Stimulated activated naive B cell treated with anti-CD40 and anti-IgM and Interleukin-4, amounts not matched to agents 10 μg/mL and 1 μg/mL and 100 μg/mL, for 72 hours (primary cell): ENCODE measurements around the gene MRRF.

Experiments used
- ATAC-seq, 2 donors: fragments of 150-1000 bp; cut with Tn5 transposase; replicated peaks; 2 replicates each; pipeline ENCODE4 v1.10.0; 2021; ENCODE audit warnings: moderate library complexity in 1 of 2
- DNase-seq: peaks from one replicate; pipeline ENCODE4 v3.0.0; 2021
- H3K27ac Mint-ChIP-seq: one replicate; pipeline ENCODE4 v1.8.0; 2022; ENCODE audit warnings: mild to moderate bottlenecking, mixed read lengths
- H3K27me3 Mint-ChIP-seq, 2 donors: one replicate each; pipeline ENCODE4 v1.8.0; 2022; ENCODE audit warnings: mixed read lengths in 2 of 2
- H3K36me3 Mint-ChIP-seq, 2 donors: one replicate each; pipeline ENCODE4 v1.8.0; 2022; ENCODE audit warnings: mixed read lengths in 2 of 2, mild to moderate bottlenecking in 1 of 2
- H3K4me1 Mint-ChIP-seq, 2 donors: one replicate each; pipeline ENCODE4 v1.8.0; 2022; ENCODE audit warnings: mixed read lengths in 2 of 2, mild to moderate bottlenecking in 1 of 2
- H3K4me3 Mint-ChIP-seq, 2 donors: one replicate each; pipeline ENCODE4 v1.8.0; 2022; ENCODE audit warnings: mild to moderate bottlenecking in 2 of 2, mixed read lengths in 2 of 2, moderate library complexity in 1 of 2
- H3K9me3 Mint-ChIP-seq, 2 donors: one replicate each; pipeline ENCODE4 v1.8.0; 2022; ENCODE audit warnings: mixed read lengths in 2 of 2, mild to moderate bottlenecking in 1 of 2

Gene MRRF

GRCh38 chr9:122246666-122247065 is 18.0 kb upstream of the MRRF start:
- no peak for DNase-seq
- Mint-ChIP-seq H3K4me1 (no peaks in the 10 kb centered on the region), H3K27ac (no peak overlapping the region), H3K4me3 (no peak overlapping the region), H3K27me3 (no peaks in the 10 kb centered on the region), H3K9me3 (no peaks in the 10 kb centered on the region), H3K36me3 (peaks cover 28 to 53% of the 10 kb centered on the region in 2 donors)
- ATAC-seq: no peak

GRCh38 chr9:122248448-122248865 is 16.2 kb upstream of the MRRF start:
- no peaks in the 10 kb centered on the region for H3K4me1 Mint-ChIP-seq
- no peak for ATAC-seq
- peaks cover 28 to 55% of the 10 kb centered on the region in 2 donors for H3K36me3 Mint-ChIP-seq
- DNase-seq: no peak
- H3K9me3 Mint-ChIP-seq: no peaks in the 10 kb centered on the region
- no peak overlapping the region for H3K4me3 Mint-ChIP-seq
- no peak overlapping the region for H3K27ac Mint-ChIP-seq
- H3K27me3 Mint-ChIP-seq: no peaks in the 10 kb centered on the region

DNA sequence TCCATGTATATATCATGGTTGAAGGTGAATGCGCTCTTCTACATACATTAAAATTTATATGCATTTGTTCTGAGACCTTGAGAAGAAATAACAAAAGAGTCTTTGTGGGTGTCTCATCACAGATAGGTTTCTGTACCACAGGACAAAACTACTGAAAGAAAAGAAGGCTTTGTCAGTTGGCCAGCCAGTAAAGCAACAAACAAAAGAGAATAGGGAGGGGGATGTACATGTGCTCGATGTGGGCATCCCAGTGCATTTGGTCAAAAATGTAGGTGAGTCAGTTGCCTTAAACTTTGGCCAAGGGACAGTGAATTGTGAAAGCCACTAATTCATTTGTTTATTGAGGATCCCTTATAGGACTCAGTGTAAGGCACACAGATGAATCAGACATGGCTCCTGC is 13.3 kb upstream of the MRRF start:
- no peak overlapping the region for H3K27ac Mint-ChIP-seq
- no peak for ATAC-seq
- H3K36me3 Mint-ChIP-seq: peaks cover 17 to 50% of the 10 kb centered on the region in 2 donors
- H3K9me3 Mint-ChIP-seq: no peaks in the 10 kb centered on the region
- H3K4me1 Mint-ChIP-seq: peaks cover 0 to 3% of the 10 kb centered on the region in 2 donors
- no peak for DNase-seq
- H3K27me3 Mint-ChIP-seq: no peaks in the 10 kb centered on the region
- no peak overlapping the region for H3K4me3 Mint-ChIP-seq

DNA sequence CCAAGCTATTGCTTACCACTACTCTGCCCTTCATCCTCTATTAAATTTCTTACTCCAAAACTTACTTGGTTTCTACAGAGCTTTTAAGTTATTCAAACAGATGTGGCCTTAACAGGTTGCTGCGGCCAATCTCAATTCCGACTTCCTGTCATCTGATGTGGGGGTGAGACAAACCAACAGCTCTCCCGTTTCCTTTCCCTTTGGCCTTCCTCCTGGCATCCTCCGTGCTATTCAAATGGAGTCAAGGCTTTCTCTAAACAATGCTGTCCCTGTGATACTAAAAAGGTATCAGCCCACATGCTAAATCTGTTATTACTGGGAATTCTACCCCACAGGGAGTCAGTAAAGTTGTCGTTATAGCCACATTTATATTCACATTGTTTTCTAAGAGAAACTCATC is 11.9 kb upstream of the MRRF start:
- no peaks in the 10 kb centered on the region for H3K9me3 Mint-ChIP-seq
- no peak overlapping the region for H3K27ac Mint-ChIP-seq
- peaks cover 0 to 3% of the 10 kb centered on the region in 2 donors for H3K4me1 Mint-ChIP-seq
- ATAC-seq: no peak
- H3K27me3 Mint-ChIP-seq: no peaks in the 10 kb centered on the region
- no peak for DNase-seq
- no peak overlapping the region for H3K4me3 Mint-ChIP-seq
- H3K36me3 Mint-ChIP-seq: peaks cover 15 to 42% of the 10 kb centered on the region in 2 donors

- peaks cover 3 to 14% of the 10 kb centered on the region in 2 donors for H3K4me1 Mint-ChIP-seq
- no peaks in the 10 kb centered on the region for H3K9me3 Mint-ChIP-seq
- H3K27ac Mint-ChIP-seq: no peak overlapping the region
- ATAC-seq: no peak
- no peak for DNase-seq
- no peak overlapping the region for H3K4me3 Mint-ChIP-seq
- no peaks in the 10 kb centered on the region for H3K27me3 Mint-ChIP-seq
- H3K36me3 Mint-ChIP-seq: peaks cover 19 to 46% of the 10 kb centered on the region in 2 donors
Measured at GRCh38 chr9:122254761-122255160, 9.9 kb upstream of the MRRF start.

DNA sequence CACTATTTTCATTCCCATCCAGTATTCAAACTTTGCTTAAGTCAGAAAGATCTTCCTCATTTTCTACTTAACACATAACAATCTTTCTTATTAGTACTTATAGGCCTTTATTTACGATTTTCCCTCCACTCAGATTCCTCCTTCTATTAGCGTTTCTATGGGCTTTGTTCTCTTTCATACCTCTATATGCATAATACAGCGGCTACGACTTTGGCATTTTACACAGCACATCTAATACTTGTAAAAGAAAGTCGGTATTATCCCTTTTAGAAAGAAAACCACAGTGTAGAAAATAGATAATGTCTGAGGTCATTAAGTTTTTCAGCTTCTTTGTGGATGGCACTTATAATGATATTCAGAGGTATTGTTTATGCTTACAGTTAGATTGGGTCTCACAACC is 8.5 kb upstream of the MRRF start:
- Mint-ChIP-seq H3K36me3 (peaks cover 23 to 47% of the 10 kb centered on the region in 2 donors), H3K4me3 (no peak overlapping the region), H3K9me3 (no peaks in the 10 kb centered on the region), H3K4me1 (peaks cover 3 to 17% of the 10 kb centered on the region in 2 donors), H3K27me3 (no peaks in the 10 kb centered on the region), H3K27ac (no peak overlapping the region)
- DNase-seq (no peak), ATAC-seq (no peak)

DNA sequence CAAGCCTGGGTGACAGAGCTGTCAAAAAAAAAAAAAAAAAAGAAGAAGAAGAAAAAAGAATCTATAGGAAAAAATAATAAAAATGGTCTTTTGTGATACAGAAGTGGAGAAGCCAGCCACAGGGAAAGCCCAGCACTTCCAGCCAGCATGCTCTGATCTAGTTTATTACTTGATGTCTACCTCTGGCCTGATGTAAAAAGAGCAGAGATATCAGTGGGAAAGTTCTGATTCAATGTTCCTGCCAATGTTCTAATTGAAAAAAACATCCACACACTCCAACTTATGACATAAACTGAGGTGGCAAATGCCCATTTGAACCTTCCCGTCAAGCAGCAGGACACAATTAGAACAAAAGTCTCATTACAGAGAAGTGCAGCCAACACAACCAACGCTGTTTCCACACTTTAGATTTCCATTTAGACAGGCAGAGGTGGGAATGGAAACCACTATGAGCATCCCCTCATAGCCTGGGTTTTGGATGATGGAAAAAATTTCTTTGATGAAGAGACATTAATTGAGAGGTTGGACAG is 5.7 kb upstream of the MRRF start:
- Mint-ChIP-seq H3K4me3 (no peak overlapping the region), H3K36me3 (peaks cover 18 to 42% of the 10 kb centered on the region in 2 donors), H3K4me1 (peaks cover 19 to 43% of the 10 kb centered on the region in 2 donors), H3K27me3 (no peaks in the 10 kb centered on the region), H3K27ac (no peak overlapping the region), H3K9me3 (no peaks in the 10 kb centered on the region)
- no peak for DNase-seq
- no peak for ATAC-seq

GRCh38 chr9:122261469-122261881 is 3.2 kb upstream of the MRRF start:
- Mint-ChIP-seq H3K36me3 (peaks cover 17 to 38% of the 10 kb centered on the region in 2 donors), H3K4me1 (peaks cover 22 to 55% of the 10 kb centered on the region in 2 donors), H3K27me3 (no peaks in the 10 kb centered on the region)

DNA sequence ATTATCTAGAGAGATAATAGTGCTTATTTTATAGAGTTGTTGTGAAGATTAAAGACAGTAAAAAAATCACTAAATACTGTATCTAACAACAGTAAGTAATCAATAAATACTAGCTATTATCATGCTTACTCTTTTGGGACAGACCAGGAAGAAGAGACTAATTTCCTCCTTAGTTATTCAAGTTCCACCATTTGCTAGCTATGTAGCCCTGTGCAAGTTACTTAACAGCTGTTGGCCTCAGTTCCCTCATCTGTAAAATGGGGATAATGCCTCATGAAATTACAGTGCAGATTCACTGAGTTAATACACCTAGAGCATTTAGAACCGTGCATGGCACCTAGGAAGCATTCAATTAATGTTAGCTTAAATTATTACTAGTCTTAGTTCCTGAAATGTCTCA is 2.6 kb upstream of the MRRF start:
- Mint-ChIP-seq H3K27ac (peak overlapping the region; percentile 57), H3K4me3 (no peak overlapping the region), H3K9me3 (no peaks in the 10 kb centered on the region), H3K27me3 (no peaks in the 10 kb centered on the region), H3K4me1 (peaks cover 22 to 55% of the 10 kb centered on the region in 2 donors), H3K36me3 (peaks cover 17 to 38% of the 10 kb centered on the region in 2 donors)
- ATAC-seq (no peak), DNase-seq (no peak)

More at GRCh38 chr9:122261469-122261881, 3.2 kb upstream of the MRRF start:
- DNase-seq: no peak
- ATAC-seq: no peak
- H3K27ac Mint-ChIP-seq: no peak overlapping the region
- no peaks in the 10 kb centered on the region for H3K9me3 Mint-ChIP-seq
- H3K4me3 Mint-ChIP-seq: no peak overlapping the region

- H3K36me3 Mint-ChIP-seq: peaks cover 14 to 30% of the 10 kb centered on the region in 2 donors
- H3K27me3 Mint-ChIP-seq: no peaks in the 10 kb centered on the region
- DNase-seq (no peak), ATAC-seq (no peak)
- peaks cover 22 to 51% of the 10 kb centered on the region in 2 donors for H3K4me1 Mint-ChIP-seq
- H3K27ac Mint-ChIP-seq: peak overlapping the region; percentile 100
- H3K9me3 Mint-ChIP-seq: no peaks in the 10 kb centered on the region
- H3K4me3 Mint-ChIP-seq: peak overlapping the region; percentile 98 to 99
Measured at GRCh38 chr9:122263699-122264349, 858 bp upstream of the MRRF start.

DNA sequence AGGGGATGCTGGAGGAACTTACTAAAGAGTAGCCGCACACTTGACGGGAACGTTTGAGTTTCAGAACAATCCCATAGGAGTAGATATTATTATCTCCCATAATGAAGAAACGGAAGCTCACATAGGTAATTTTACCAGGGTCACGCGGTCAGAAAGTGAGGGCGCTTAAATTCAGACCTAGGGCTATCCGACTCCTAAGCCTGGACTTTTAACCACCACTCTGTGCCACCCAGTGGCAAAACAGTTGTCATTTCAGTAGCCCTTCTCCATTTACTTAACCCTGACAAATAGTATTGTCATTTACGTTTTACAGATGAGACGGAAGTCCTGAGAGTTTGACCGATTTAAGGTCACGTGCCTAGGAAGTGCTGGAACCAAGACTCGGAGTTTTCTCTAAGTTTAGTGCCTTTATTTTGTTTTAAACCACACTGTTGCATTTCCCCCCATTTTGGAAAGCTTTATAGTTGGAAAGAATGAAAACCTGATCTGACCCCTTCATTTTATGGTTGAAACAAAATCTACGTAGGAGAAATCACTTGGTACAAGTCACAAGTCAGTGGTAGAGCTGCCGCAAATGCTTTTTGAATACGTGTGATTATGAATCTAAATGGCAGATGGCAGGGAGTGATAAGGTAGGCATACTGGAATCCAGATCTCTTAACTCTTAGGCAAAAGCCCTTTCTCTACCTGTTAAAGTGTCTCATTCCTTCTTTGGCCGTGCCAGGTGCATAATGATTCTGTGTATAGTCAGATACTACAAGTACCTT is 650 bp downstream of the MRRF start:
- H3K4me3 Mint-ChIP-seq: peak overlapping the region; percentile 98 to 99
- DNase-seq (peak; percentile 31), ATAC-seq (peak; percentile 73 to 77)
- H3K27me3 Mint-ChIP-seq: no peaks in the 10 kb centered on the region
- peak overlapping the region; percentile 100 for H3K27ac Mint-ChIP-seq
- H3K4me1 Mint-ChIP-seq: peaks cover 22 to 41% of the 10 kb centered on the region in 2 donors
- peaks cover 11 to 26% of the 10 kb centered on the region in 2 donors for H3K36me3 Mint-ChIP-seq
- no peaks in the 10 kb centered on the region for H3K9me3 Mint-ChIP-seq

- H3K4me1 Mint-ChIP-seq: peaks cover 11 to 29% of the 10 kb centered on the region in 2 donors
- no peaks in the 10 kb centered on the region for H3K27me3 Mint-ChIP-seq
- DNase-seq (no peak), ATAC-seq (no peak)
- peak overlapping the region; percentile 20 for H3K27ac Mint-ChIP-seq
- no peak overlapping the region for H3K4me3 Mint-ChIP-seq
- peaks cover 19 to 30% of the 10 kb centered on the region in 2 donors for H3K36me3 Mint-ChIP-seq
- H3K9me3 Mint-ChIP-seq: no peaks in the 10 kb centered on the region
Measured at GRCh38 chr9:122268041-122268814, 3.5 kb downstream of the MRRF start.

DNA sequence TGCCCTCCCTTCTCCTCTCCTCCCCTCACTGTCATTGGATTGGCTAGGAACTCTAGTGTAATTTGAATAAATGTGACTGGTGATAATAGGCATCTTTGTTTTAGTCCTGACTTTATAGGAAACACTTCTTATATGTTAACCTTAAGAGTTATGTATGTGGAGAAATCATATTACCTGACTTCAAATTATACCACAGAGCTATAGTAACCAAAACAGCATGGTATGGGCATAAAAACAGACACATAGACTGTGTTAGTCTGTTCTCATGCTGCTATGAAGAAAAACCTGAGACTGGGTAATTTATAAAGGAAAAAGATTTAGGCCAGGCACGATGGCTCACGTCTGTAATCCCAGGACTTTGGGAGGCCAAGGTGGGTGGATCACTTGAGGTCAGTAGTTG is 9.4 kb downstream of the MRRF start:
- peaks cover 3 to 4% of the 10 kb centered on the region in 2 donors for H3K9me3 Mint-ChIP-seq
- DNase-seq: no peak
- peaks cover 5 to 26% of the 10 kb centered on the region in 2 donors for H3K4me1 Mint-ChIP-seq
- no peaks in the 10 kb centered on the region for H3K27me3 Mint-ChIP-seq
- H3K4me3 Mint-ChIP-seq: no peak overlapping the region
- ATAC-seq: no peak
- H3K27ac Mint-ChIP-seq: no peak overlapping the region
- H3K36me3 Mint-ChIP-seq: peaks cover 49 to 69% of the 10 kb centered on the region in 2 donors

DNA sequence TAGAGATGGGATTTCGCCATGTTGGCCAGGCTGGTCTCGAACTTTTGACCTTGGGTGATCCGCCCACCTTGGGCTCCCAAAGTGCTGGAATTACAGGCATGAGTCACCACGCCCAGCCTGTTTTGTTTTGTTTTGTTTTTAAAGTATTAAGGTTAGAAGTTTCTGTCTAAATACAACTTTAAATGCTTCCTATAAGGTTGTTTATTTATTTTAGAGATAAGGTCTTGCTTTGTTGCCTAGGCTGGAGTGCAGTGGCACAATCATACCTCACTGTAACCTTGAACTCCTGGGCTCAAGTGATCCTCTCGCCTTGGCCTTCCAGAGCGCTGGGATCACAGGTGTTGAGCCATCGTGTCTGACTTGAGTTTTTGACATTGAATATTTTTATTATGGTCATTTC is 11.4 kb downstream of the MRRF start:
- Mint-ChIP-seq H3K27ac (no peak overlapping the region), H3K4me3 (no peak overlapping the region), H3K9me3 (peaks cover 3 to 4% of the 10 kb centered on the region in 2 donors), H3K4me1 (peaks cover 6 to 26% of the 10 kb centered on the region in 2 donors), H3K36me3 (peaks cover 55 to 79% of the 10 kb centered on the region in 2 donors), H3K27me3 (no peaks in the 10 kb centered on the region)
- ATAC-seq (no peak), DNase-seq (no peak)
